LNCaP clone FGC (cell line): ENCODE results near the gene MRPS5.

Source experiments
- DNase-seq: peaks from one replicate; pipeline ENCODE4 v3.0.0-alpha.2; 2011; ENCODE audit warnings: low read depth
- H3K4me3 ChIP-seq: 2 replicates; pipeline ENCODE4 v1.5.1; 2011; ENCODE audit warnings: mild to moderate bottlenecking, low read depth, low read length, control low read depth
- TF ChIP-seq, protein P1 (sequence below): IDR thresholded peaks from 2 replicates; pipeline ENCODE4 v1.5.1; 2012; ENCODE audit warnings: mild to moderate bottlenecking; ENCODE audit not compliant: control insufficient read depth, insufficient read depth; ENCODE audit errors: extremely low read depth

MRPS5 gene

GRCh38 chr2:95056461-95057459 is 64.8 kb downstream of the MRPS5 start:
- no peak overlapping the region for H3K4me3 ChIP-seq
- TF ChIP-seq, protein P1, sequence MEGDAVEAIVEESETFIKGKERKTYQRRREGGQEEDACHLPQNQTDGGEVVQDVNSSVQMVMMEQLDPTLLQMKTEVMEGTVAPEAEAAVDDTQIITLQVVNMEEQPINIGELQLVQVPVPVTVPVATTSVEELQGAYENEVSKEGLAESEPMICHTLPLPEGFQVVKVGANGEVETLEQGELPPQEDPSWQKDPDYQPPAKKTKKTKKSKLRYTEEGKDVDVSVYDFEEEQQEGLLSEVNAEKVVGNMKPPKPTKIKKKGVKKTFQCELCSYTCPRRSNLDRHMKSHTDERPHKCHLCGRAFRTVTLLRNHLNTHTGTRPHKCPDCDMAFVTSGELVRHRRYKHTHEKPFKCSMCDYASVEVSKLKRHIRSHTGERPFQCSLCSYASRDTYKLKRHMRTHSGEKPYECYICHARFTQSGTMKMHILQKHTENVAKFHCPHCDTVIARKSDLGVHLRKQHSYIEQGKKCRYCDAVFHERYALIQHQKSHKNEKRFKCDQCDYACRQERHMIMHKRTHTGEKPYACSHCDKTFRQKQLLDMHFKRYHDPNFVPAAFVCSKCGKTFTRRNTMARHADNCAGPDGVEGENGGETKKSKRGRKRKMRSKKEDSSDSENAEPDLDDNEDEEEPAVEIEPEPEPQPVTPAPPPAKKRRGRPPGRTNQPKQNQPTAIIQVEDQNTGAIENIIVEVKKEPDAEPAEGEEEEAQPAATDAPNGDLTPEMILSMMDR: no peak
- DNase-seq: no peak

DNA sequence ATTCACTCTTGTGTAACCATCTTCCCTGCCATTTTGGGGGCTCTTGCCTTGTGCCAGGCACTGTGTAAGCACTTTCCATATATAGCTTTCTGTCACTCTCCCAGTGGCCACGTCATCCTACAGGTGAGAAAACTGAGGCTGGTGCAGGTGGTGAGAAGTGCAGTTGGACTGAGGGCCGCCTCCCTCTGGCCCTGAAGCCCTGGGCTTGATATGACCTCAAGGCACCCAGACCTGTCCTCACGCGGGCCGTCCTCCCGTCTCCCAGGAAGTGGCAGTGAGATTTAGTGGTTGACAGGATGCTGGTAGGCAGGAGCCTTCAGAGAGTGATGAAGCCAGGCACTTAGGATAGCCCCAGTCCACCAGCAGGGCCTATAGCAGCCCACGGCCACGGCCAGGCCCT is 65.6 kb downstream of the MRPS5 start:
- TF ChIP-seq, protein P1: no peak
- H3K4me3 ChIP-seq: no peak overlapping the region
- DNase-seq: no peak

DNA sequence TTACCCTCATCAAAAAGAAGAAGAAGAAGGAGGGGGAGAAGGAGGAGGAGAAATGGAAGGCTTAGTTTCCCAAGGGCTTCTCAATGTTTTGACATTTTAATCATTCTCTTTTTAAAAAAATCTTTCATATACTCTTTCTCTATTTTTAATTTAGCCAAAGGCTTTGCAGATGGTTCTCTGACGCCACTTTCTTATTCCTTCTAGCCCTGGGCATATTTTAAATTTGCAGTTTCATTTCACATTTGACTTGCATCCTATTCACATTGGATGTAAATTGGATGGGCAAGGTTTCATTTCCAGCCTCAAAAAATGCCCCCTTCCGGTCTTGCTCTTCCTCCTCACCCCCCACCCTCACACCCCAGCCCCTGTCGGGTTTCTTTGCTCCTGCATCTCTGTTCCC is 66.3 kb downstream of the MRPS5 start:
- no peak for DNase-seq
- no peak overlapping the region for H3K4me3 ChIP-seq
- TF ChIP-seq, protein P1: no peak

DNA sequence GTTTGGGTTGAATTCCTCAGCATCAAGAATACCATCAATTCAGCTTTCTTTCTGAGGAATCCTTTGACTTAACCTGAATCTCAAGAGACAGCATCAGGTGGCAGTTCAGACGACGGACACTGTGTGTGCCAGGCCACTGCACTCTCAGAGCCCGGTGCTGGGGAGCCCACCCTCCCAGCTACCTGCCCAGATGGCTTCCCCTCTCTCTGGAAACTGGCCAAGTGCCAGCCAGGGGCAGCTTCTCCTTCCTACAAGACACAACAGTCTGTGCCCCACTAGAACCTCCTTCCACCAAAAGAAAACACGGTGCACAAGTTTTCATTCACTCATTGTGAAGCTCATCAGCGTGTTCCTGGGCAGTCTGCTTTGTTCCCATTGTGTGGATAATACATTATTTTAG is 67.6 kb downstream of the MRPS5 start:
- TF ChIP-seq, protein P1: no peak
- DNase-seq: no peak
- no peak overlapping the region for H3K4me3 ChIP-seq

GRCh38 chr2:95053543-95053942 is 68.1 kb downstream of the MRPS5 start:
- DNase-seq: no peak
- TF ChIP-seq, protein P1: peak; percentile 26; the same call in 1 of the 2 replicates
- H3K4me3 ChIP-seq: no peak overlapping the region

DNA sequence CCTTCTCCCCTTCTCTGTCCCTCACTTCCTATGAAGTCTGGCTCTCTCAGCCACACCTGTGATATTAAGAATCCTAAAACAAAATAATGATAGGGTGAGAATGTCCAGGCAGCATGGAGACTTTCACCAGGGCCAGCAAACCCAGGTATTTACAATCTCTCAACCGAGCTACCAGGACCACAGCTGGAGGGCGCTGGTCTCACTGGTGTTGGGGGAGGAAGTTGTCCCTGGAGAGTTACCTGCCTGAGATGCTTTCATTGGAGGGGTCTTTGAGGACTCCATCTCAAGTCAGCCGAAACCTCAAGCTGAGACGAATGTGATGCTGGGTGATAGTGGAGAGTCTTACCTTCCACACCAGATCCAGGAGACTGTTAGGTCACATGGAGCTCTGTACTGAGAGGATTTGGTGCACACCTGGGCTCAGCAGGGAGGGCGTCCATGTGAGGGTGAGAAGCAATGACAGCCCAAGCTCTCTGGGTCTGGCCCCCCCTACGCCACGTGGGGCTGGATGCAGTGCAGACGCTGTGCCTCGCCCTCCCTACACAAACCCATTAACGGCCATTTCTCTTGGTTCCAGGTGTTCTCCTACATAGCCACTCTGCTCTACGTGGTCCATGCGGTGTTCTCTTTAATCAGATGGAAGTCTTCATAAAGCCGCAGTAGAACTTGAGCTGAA is 68.7 kb downstream of the MRPS5 start:
- no peak for DNase-seq
- TF ChIP-seq, protein P1: no peak
- H3K4me3 ChIP-seq: no peak overlapping the region
